Effector memory CD8-positive, alpha-beta T cell (primary cell): ENCODE results near the gene MINDY4.
"Not testable (repeated sequence)": the region's sequence is repeated elsewhere in the genome, so short reads cannot be mapped to it uniquely, and the experiment has no call there.

Experiments
- ATAC-seq: fragments of 150-1000 bp; cut with Tn5 transposase; replicated peaks from 2 replicates; pipeline ENCODE4 v1.10.0; 2021; ENCODE audit warnings: mild to moderate bottlenecking, moderate library complexity
- DNase-seq, 3 experiments: peaks; one replicate each; pipeline ENCODE4 v3.0.0; 2021
- H3K27ac Mint-ChIP-seq, 2 donors: one replicate each; pipeline ENCODE4 v1.8.0; 2022; ENCODE audit warnings: mild to moderate bottlenecking in 2 of 2, mixed read lengths in 2 of 2, moderate library complexity in 2 of 2
- H3K27me3 Mint-ChIP-seq, 2 donors: one replicate each; pipeline ENCODE4 v1.8.0; 2022; ENCODE audit warnings: mixed read lengths in 2 of 2
- H3K36me3 Mint-ChIP-seq: one replicate; pipeline ENCODE4 v1.8.0; 2022; ENCODE audit warnings: mild to moderate bottlenecking, moderate library complexity, mixed read lengths; ENCODE audit not compliant: insufficient read depth
- H3K4me1 Mint-ChIP-seq, 2 donors: one replicate each; pipeline ENCODE4 v1.8.0; 2022; ENCODE audit warnings: low read depth in 2 of 2, mixed read lengths in 2 of 2
- H3K4me3 Mint-ChIP-seq, 2 donors: one replicate each; pipeline ENCODE4 v1.8.0; 2022; ENCODE audit warnings: mild to moderate bottlenecking in 2 of 2, mixed read lengths in 2 of 2, moderate library complexity in 2 of 2
- H3K9me3 Mint-ChIP-seq, 2 donors: one replicate each; pipeline ENCODE4 v1.8.0; 2022; ENCODE audit warnings: mixed read lengths in 2 of 2

Gene MINDY4

DNA sequence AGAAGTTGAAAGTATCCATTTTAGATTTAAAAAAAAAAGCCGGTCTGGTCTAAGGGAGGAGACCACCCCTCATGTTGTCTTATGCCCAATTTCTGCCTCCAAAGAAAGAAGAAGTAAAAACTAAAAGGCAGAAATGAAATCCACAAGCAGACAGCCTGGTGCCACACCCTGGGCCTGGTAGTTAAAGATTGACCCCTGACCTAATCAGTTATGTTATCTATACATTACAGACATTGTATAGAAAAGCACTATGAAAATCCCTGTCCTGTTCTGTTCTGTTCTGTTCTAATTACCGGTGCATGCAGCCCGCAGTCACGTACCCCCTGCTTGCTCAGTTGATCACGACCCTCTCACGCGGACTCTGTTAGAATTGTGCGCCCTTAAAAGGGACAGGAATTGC lies 36.3 kb downstream of the MINDY4 start:
- not testable (repeated sequence) for H3K27ac Mint-ChIP-seq, ATAC-seq, H3K9me3 Mint-ChIP-seq, H3K27me3 Mint-ChIP-seq, DNase-seq, H3K4me3 Mint-ChIP-seq, H3K36me3 Mint-ChIP-seq, H3K4me1 Mint-ChIP-seq

DNA sequence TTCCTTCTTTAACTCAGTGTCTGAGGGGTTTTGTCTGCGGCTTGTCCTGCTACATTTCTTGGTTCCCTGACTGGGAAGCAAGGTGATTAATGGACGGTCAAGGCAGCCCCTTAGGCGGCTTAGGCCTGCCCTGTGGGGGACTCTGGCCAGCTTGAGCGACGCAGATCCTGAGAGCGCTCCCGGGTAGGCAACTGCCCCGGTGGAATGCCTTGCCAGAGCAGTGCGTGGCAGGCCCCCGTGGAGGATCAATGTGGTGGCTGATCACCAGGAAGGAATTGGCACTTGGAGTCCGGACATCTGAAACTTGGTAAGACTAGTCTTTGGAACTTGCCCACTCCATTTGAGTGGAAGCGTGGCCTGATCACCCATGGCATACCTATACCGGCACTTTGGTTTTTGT lies 36.7 kb downstream of the MINDY4 start:
- not testable (repeated sequence) for H3K9me3 Mint-ChIP-seq, H3K27me3 Mint-ChIP-seq, H3K4me1 Mint-ChIP-seq, H3K4me3 Mint-ChIP-seq, H3K27ac Mint-ChIP-seq, DNase-seq, ATAC-seq, H3K36me3 Mint-ChIP-seq

DNA sequence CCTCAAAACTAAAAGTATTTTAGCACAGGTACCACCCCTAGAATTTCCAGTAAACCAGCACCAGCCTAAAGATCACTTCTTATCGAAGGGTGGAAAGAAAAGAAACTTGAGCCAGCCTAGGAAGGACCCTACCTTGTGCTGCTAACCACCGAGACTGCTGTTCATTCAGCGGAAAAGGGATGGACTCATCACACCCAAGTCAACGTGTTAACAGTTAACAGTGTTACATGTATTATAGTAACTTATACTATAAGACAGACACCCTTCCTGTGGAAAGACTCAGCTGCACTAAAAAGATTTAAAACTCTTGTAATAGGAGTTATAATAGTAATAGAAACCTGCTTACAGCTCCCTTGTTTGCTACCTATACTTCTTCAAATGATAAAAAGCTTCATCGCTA lies 39.8 kb downstream of the MINDY4 start:
- no peak overlapping the region for H3K27ac Mint-ChIP-seq
- DNase-seq: no peak
- no peak for ATAC-seq
- no peak overlapping the region for H3K4me3 Mint-ChIP-seq
- H3K36me3 Mint-ChIP-seq: no peaks in the 10 kb centered on the region
- no peaks in the 10 kb centered on the region for H3K4me1 Mint-ChIP-seq
- no peaks in the 10 kb centered on the region for H3K9me3 Mint-ChIP-seq
- H3K27me3 Mint-ChIP-seq: no peaks in the 10 kb centered on the region

DNA sequence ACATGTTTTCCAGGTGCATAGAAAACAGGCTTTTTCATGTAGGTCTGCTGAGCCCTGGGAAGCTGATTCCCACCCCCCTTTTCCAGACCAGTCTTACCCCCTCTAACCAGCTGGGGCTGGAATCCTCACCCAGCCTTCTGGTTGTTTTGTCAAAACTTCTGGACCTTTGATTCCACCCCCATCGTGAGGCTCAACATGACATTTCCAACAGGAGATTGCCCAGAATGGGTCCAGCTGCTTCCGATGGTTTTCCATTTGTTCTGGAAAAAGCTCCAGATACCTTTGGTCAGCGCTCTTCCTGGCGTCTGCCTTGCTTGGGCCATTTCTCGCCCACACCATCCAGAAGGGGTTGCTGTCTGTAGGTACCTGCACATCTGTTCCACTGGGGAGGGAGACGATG lies 41.5 kb downstream of the MINDY4 start:
- DNase-seq (no peak), ATAC-seq (no peak)
- H3K9me3 Mint-ChIP-seq: no peaks in the 10 kb centered on the region
- no peaks in the 10 kb centered on the region for H3K27me3 Mint-ChIP-seq
- no peak overlapping the region for H3K27ac Mint-ChIP-seq
- no peaks in the 10 kb centered on the region for H3K4me1 Mint-ChIP-seq
- H3K4me3 Mint-ChIP-seq: no peak overlapping the region
- no peaks in the 10 kb centered on the region for H3K36me3 Mint-ChIP-seq

DNA sequence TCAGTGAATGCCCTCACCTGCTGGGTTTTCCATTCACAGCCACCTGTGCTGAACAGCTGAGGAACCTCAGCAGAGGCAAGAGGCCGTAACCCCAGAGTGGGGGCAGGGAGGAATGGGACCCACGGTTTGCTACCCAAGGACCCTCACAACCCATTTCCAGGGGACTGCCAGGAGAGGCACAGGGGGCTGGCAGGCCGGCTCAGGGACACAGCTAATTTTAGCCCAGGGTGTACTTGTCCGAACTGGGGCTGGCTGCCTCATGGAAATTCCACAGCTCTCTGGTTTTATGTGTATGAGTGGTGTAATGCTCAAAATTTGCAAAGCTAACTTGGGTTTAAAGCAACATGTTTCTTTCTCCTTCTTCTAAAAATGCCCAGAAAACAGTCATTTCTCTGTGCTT lies 42.2 kb downstream of the MINDY4 start:
- Mint-ChIP-seq H3K4me3 (no peak overlapping the region), H3K27ac (no peak overlapping the region), H3K9me3 (no peaks in the 10 kb centered on the region), H3K4me1 (no peaks in the 10 kb centered on the region), H3K36me3 (no peaks in the 10 kb centered on the region), H3K27me3 (no peaks in the 10 kb centered on the region)
- no peak for DNase-seq
- ATAC-seq: no peak

DNA sequence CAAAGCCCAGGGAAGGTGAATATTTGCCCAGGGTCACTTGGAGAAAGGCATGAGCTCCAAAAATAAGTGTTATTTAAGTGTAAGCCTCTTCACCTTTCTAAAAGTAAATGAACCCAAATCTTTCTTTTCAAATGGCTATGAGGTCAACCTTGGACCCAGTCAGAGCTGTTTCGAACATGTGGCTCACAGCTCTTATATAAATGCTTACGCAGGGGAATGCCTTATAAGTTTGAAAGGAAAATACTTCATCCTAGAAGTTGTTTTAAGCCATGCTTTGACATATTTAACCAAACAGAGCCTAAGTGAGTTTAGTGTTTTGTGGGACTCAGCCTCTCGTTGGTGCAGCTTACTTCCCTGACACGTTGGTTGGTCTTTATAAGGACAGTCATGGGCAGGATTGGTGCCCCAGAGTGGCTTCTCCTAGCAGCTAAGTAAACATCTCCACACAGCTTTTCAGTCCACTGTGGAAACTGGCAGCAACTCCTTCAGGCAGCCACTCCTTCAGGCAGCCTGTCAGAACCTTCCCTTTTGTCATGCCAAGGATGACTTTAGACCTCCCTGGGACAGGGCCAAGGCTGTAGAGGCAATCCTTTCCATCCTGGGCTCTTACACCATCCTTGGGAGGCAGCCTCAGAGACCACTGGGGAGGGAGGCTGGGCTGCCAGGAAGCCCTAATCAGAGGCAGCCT lies 43.6 kb downstream of the MINDY4 start:
- ATAC-seq (no peak), DNase-seq (no peak)
- no peaks in the 10 kb centered on the region for H3K4me1 Mint-ChIP-seq
- H3K36me3 Mint-ChIP-seq: no peaks in the 10 kb centered on the region
- no peaks in the 10 kb centered on the region for H3K27me3 Mint-ChIP-seq
- H3K4me3 Mint-ChIP-seq: no peak overlapping the region
- H3K9me3 Mint-ChIP-seq: no peaks in the 10 kb centered on the region
- H3K27ac Mint-ChIP-seq: no peak overlapping the region

DNA sequence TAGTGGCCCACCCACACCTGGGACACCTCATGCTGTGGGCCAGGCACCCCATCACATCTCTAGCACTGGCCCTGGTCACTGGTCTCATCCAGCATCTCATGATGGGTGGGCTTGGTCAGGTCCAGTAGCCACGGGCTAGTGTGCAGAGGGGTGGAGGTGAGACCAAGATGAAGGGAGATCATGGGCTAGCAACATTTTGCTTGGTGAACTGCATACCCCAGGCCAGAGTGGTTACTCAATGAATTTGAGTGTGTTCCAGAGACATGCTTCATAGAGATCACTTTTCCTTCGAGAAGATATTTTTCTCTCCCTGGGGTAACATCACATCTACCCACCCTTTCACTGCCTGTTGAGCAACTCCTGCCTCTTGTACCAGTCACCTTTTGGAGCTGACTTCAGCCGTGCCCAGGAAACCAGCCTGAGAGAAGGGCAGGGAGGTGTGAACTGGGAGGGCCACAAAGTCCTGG lies 44.2 kb downstream of the MINDY4 start:
- ATAC-seq (no peak), DNase-seq (no peak)
- Mint-ChIP-seq H3K27ac (no peak overlapping the region), H3K4me3 (no peak overlapping the region), H3K27me3 (no peaks in the 10 kb centered on the region), H3K36me3 (no peaks in the 10 kb centered on the region), H3K9me3 (no peaks in the 10 kb centered on the region), H3K4me1 (no peaks in the 10 kb centered on the region)

DNA sequence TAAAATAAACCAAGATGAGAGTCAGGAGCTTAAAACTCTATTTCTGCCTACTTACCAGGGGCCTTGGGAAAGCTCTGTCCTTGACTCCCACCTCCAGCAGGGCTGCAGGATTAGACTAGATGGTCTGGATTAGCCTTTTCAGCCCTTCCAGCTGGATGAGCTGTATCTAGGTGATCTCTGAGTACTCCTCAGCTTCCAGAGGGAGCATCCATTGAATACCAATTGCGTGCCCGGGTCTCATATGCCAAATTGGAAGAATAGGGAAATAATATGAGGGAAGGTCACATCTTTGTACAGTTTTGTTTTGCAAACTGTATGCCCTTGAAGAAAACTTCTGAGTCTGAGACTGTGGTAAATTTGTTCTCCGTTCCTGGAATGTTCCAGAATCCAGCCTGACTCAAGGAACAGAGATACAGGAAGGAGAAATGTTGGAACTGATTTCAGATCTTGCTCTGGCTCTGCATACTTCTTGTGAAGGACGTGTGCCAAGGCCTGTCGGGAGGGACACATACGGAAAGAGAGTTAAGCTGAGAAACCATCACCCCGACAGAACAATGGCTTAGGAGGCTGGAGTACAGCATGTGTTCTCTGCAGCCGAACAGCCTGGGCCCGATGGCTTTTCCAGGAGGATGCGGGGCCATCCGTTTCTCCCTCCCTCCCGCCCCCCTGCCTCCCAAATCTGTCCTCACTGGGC lies 44.9 kb downstream of the MINDY4 start:
- Mint-ChIP-seq H3K4me1 (no peaks in the 10 kb centered on the region), H3K36me3 (no peaks in the 10 kb centered on the region), H3K9me3 (no peaks in the 10 kb centered on the region), H3K4me3 (no peak overlapping the region), H3K27me3 (no peaks in the 10 kb centered on the region), H3K27ac (no peak overlapping the region)
- DNase-seq (no peak), ATAC-seq (no peak)

DNA sequence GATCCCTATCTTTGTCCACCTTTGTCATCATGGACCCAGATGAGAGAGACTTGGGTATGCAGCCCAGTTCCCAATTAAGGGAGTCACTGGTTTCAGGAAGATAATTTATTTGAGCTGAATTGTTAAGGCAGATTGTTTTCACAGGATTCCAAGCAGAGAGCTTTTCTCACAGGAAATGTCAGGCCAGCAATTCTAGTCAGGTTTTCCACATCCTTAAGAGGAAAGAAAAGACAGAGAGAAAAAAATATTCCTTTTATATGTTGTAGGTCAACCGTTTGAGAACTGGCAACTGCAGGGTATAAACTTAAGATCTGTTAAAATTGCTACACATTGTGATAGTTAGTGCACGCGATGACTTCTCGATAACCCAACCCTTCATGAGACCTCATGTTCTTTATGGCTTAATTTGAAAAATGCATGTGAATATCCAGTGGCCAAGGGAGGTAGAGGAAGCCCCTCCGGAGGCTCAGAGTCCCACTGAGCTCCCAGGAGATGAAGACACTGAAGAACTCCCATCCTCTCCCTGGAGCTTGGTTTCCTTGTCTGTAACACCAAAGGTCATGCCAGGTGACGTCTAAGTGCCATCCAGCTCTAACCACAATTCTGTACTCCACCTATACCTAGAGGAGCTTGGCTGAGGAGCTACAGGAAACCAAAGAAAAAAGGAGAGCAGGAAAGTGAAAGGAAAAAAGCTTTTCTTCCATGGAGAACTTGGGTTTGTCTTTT lies 45.6 kb downstream of the MINDY4 start:
- H3K4me1 Mint-ChIP-seq: no peaks in the 10 kb centered on the region
- no peaks in the 10 kb centered on the region for H3K9me3 Mint-ChIP-seq
- H3K36me3 Mint-ChIP-seq: no peaks in the 10 kb centered on the region
- H3K27ac Mint-ChIP-seq: no peak overlapping the region
- DNase-seq (no peak), ATAC-seq (no peak)
- no peak overlapping the region for H3K4me3 Mint-ChIP-seq
- H3K27me3 Mint-ChIP-seq: no peaks in the 10 kb centered on the region

DNA sequence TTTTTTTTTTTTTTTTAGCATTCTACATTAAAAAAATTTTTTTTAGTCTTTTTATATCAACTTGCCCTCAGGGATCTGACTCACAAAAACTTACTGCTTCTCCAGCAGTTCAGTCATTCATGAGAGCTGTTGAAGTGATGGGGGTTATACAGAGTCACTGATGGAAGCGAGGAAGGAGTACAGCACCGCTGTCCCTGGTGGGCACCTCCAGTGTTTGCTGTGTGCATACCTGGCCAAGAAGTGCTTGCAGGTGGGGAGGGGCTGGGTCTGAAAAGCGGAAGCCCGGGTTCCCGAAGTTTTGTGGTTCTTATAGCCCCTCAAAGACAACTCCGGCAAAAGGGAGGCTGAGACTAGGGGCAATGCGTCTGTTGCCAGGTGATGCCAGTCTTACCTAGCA lies 46.2 kb downstream of the MINDY4 start:
- Mint-ChIP-seq H3K4me3 (no peak overlapping the region), H3K9me3 (no peaks in the 10 kb centered on the region)

DNA sequence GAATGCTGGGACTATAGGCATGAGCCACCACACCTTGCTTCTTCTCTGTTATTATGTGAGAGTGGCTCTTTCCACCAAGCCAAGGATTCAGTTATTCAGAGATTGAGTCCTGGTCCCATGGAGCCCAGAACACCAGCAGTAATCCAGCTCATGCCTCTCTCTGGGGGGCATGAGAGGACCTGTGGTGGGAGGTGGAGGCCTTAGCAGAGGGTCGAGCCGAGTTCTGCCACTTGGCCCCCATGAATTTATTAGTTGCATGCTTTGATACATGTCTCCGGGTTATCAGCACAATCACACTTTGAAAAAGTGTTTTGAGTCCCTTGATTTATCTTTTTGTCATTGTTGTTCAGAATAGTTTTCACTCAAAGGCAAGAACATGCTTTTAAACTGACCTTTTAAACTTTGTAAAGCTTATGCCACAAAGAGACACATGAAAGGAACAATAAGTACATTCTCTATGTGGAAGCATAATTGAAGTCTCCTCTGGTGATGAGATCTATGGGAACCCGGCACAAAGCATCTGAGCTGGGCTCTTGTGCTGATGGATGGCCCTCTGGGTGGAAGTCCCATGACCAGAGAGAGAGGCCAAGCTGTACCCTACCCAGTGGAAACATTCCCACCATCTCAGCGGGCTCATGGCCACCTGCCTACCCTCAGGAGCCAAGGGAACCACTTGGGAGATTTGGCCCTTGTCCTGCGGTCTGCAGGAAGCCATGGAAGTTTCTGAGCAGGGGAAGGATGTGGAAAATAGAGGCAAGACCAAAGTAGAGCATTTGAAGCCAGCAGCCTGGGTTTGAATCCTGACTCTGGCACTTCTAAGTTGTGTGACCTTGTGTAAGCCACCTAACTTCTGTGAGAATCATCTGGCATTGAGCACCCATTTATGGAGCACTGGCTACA lies 53.9 kb downstream of the MINDY4 start:
- H3K27ac Mint-ChIP-seq: no peak overlapping the region
- no peaks in the 10 kb centered on the region for H3K9me3 Mint-ChIP-seq
- H3K4me1 Mint-ChIP-seq: no peaks in the 10 kb centered on the region
- no peaks in the 10 kb centered on the region for H3K36me3 Mint-ChIP-seq
- no peak overlapping the region for H3K4me3 Mint-ChIP-seq
- DNase-seq (no peak), ATAC-seq (no peak)
- peaks cover 15 to 23% of the 10 kb centered on the region in 2 donors for H3K27me3 Mint-ChIP-seq

More for the DNA sequence above, 46.2 kb downstream of the MINDY4 start:
- Mint-ChIP-seq H3K27ac (no peak overlapping the region), H3K4me1 (no peaks in the 10 kb centered on the region), H3K27me3 (no peaks in the 10 kb centered on the region), H3K36me3 (no peaks in the 10 kb centered on the region)
- DNase-seq (no peak), ATAC-seq (no peak)

DNA sequence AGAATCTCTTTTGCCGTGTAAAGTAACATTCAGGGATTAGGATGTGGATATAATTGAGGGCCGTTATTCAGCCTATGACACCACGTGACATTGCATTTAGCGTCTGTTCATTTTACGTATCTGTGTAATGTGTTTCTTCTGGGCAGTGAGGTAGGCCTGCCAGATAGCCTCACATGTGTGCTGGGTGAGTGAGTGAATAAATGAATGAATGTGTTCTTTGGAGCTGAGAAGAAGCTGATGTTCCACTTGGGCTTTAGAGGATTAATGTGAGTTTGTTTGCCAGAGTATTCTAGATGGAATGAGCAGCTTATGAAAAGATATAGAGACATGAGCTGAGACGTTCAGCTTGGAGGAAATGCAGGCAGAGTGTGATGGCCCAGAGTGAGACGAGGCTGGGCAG lies 55.0 kb downstream of the MINDY4 start:
- ATAC-seq: no peak
- DNase-seq: no peak
- peaks cover 0 to 1% of the 10 kb centered on the region in 2 donors for H3K9me3 Mint-ChIP-seq
- no peak overlapping the region for H3K4me3 Mint-ChIP-seq
- peaks cover 15 to 23% of the 10 kb centered on the region in 2 donors for H3K27me3 Mint-ChIP-seq
- H3K4me1 Mint-ChIP-seq: no peaks in the 10 kb centered on the region
- no peaks in the 10 kb centered on the region for H3K36me3 Mint-ChIP-seq
- H3K27ac Mint-ChIP-seq: no peak overlapping the region

DNA sequence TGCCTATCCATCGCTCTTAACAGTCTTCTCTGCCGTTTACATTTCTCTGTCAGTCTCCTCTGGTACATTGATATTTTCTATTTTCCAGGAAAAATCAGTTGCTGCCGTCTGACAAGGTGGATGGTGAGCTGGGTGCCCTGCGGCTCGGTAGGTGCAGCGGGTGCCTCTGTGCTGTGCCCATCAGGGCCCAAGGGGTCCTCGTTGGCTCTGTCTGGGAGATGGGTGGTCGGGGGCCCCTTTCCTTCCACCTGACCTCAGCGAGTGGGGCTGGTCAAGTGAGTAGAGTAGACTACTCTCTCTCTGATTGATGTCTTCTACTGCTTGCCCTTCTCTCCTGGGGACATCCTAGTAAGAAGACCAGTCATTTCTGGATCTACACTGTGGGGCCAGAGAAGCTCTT lies 57.4 kb downstream of the MINDY4 start:
- Mint-ChIP-seq H3K27me3 (peaks cover 15 to 23% of the 10 kb centered on the region in 2 donors), H3K36me3 (no peaks in the 10 kb centered on the region), H3K4me1 (no peaks in the 10 kb centered on the region), H3K9me3 (peaks cover 0 to 4% of the 10 kb centered on the region in 2 donors), H3K27ac (no peak overlapping the region), H3K4me3 (no peak overlapping the region)
- DNase-seq: no peak
- no peak for ATAC-seq
